ENCODE data around the gene PCDHGA8. TPM values are rescaled to one million over a fixed set of nuclear protein-coding genes. Genes with fewer than 3 reads are reported as not detected.
"Not testable (repeated sequence)": the region's sequence is repeated elsewhere in the genome, so short reads cannot be mapped to it uniquely, and the experiment has no call there.

Gene PCDHGA8
- total and polyA plus RNA-seq, 2 experiments from 2014 or later = 1.0 to 2.3 TPM

GRCh38 chr5:141387557-141388311 lies 4.7 kb upstream of the PCDHGA8 start, which contains the start of gene PCDHGB4:
Gene PCDHGB4, plus strand, starts transcription at chr5:141387698. Its CDS starts 187 bp downstream, at chr5:141387885.
- H3K27ac ChIP-seq; H3K36me3 ChIP-seq; H3K27me3 ChIP-seq; H3K4me1 ChIP-seq (ENCODE audit: low read depth); H3K9me3 ChIP-seq (ENCODE audit: low read depth): not testable (repeated sequence)
- H3K4me3 ChIP-seq = peak within 1 kb of the TSS; percentile 33
- peak; percentile 44 to 50 for DNase-seq (ENCODE audit: low read depth in 1 of 2, low spot score in 1 of 2)
- peak; percentile 50 for TF ChIP-seq CTCF (IDR thresholded peaks at IDR 0.05; ENCODE audit: low read depth, low read length)

- Histone ChIP-seq H3K27me3 (no peaks in the 10 kb centered on the region), H3K9me3 (ENCODE audit: low read depth) (peaks cover 7% of the 10 kb centered on the region), H3K27ac (no peak overlapping the region), H3K4me3 (no peak overlapping the region), H3K36me3 (no peaks in the 10 kb centered on the region), H3K4me1 (ENCODE audit: low read depth) (no peaks in the 10 kb centered on the region)
- no peak for TF ChIP-seq CTCF (IDR thresholded peaks at IDR 0.05; ENCODE audit: low read depth, low read length)
- DNase-seq (ENCODE audit: low read depth in 1 of 2, low spot score in 1 of 2) = no peak
These were observed 3.8 kb upstream of the PCDHGA8 start for GRCh38 chr5:141388661-141389060.

GRCh38 chr5:141389153-141390042 lies 3.0 kb upstream of the PCDHGA8 start:
- no peak for TF ChIP-seq CTCF (IDR thresholded peaks at IDR 0.05; ENCODE audit: low read depth, low read length)

GRCh38 chr5:141393267-141393666 lies 834 bp downstream of the PCDHGA8 start:
- no peak for DNase-seq (ENCODE audit: low read depth in 1 of 2, low spot score in 1 of 2)
- no peak overlapping the region for H3K27ac ChIP-seq
- H3K4me3 ChIP-seq = no peak overlapping the region
- no peaks in the 10 kb centered on the region for H3K36me3 ChIP-seq
- H3K9me3 ChIP-seq (ENCODE audit: low read depth) = peaks cover 7% of the 10 kb centered on the region
- H3K4me1 ChIP-seq (ENCODE audit: low read depth) = no peaks in the 10 kb centered on the region
- no peak for TF ChIP-seq CTCF (IDR thresholded peaks at IDR 0.05; ENCODE audit: low read depth, low read length)
- no peaks in the 10 kb centered on the region for H3K27me3 ChIP-seq

More at GRCh38 chr5:141389153-141390042, 3.0 kb upstream of the PCDHGA8 start:
- DNase-seq (ENCODE audit: low read depth in 1 of 2, low spot score in 1 of 2) = no peak
- Histone ChIP-seq H3K9me3 (ENCODE audit: low read depth) (peaks cover 7% of the 10 kb centered on the region), H3K27ac (no peak overlapping the region), H3K4me1 (ENCODE audit: low read depth) (no peaks in the 10 kb centered on the region), H3K27me3 (no peaks in the 10 kb centered on the region), H3K4me3 (no peak overlapping the region), H3K36me3 (no peaks in the 10 kb centered on the region)

GRCh38 chr5:141394401-141395187 lies 2.2 kb downstream of the PCDHGA8 start:
- H3K4me3 ChIP-seq; H3K36me3 ChIP-seq; DNase-seq (ENCODE audit: low read depth in 1 of 2, low spot score in 1 of 2); H3K4me1 ChIP-seq (ENCODE audit: low read depth); H3K27ac ChIP-seq; H3K27me3 ChIP-seq; H3K9me3 ChIP-seq (ENCODE audit: low read depth): not testable (repeated sequence)

Data from cardiac muscle cell (in vitro differentiated cells and primary cell).